Measurements from ENCODE around the gene KRT36.

The KRT36 gene

GRCh38 chr17:41475421-41475820 is 14.3 kb downstream of the KRT36 start:
- no peak for DNase-seq

DNA sequence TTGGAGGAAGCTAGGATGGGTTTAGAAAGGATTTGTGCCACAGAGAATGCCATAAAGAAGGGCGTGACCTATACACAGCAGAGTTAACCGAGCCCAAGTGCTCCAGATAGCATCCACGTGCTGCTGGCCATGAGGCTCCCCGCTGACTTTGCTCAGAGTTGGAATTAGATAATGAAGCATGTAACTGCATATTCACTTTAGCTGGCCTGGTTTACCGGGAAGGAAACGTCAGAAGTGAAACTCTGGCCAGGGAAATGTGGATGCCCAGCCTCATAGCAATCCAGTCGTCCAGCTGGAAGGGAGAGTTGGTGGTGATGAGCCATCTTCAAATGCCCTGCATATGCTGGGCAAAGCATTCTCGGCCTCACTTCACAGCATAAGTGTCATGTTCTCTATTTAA is 14.8 kb downstream of the KRT36 start:
- DNase-seq = no peak

- DNase-seq = no peak
Observed at GRCh38 chr17:41468346-41468745, 21.4 kb downstream of the KRT36 start.

GRCh38 chr17:41467561-41467960 is 22.1 kb downstream of the KRT36 start:
- DNase-seq = no peak

GRCh38 chr17:41466988-41467387 is 22.7 kb downstream of the KRT36 start, which contains the start of gene KRT32:
KRT32 (minus strand) TSS chr17:41467386; CDS start chr17:41467325, 61 bp downstream.
- no peak for DNase-seq

DNA sequence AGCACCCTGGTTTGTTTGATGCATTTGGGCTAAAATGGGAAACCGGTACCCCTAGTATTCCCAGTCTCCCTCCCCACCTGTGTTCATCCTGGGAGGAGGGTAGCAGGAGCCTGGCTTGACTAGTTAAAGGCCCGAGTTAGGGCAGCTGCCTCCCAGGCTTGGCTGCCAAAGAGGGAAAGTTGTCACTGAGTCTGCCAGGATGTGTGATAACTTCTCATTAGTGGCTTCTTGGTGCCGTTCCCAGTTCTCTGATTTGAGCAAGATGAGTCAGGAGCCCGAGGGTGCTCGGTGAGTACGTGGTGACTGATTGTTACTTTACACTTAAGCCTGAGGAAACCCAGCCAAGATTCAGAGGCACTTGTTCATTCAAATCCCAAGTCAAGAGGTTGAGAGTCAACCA is 25.0 kb downstream of the KRT36 start:
- DNase-seq = no peak

DNA sequence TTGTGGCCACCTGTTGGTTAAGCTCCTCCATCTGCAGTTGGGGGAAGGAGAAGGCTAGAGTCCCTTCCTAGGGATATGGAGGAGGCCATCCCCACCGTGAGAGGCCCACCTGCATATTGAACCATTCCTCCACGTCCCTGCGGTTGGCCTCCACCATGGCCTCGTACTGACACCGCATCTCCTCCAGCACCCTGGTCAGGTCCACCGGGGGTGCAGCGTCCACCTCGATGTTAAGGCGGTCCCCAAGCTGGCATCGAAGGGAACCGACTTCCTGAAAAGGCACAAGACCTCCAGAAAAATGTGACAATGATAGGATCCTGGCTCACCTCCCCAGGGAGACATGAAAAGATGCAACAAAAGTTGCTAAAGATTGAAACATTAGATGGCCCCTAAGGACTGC is 25.5 kb downstream of the KRT36 start:
- no peak for DNase-seq

GRCh38 chr17:41463746-41464145 is 26.0 kb downstream of the KRT36 start:
- no peak for DNase-seq

GRCh38 chr17:41462705-41463104 is 27.0 kb downstream of the KRT36 start:
- no peak for DNase-seq

DNA sequence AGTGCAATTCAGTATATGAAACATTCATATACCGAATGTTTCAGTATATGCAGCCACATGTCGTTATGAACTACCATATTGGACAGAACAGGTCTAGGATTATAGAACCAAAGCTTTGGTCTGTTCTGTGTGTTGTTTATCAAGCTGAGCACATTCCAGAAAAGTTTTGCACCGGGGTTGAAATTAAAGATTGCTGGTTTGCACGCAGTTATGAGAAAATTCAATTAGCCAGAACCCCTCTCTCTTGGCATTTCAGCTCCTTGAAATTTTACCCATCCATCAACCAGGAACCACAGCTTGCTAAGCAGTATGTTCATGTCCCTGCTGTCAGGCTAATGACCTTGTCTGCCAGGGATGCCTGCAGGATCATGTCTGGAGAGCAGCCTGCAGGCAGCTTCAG is 32.0 kb downstream of the KRT36 start:
- no peak for DNase-seq

- DNase-seq = no peak
Observed at GRCh38 chr17:41456204-41456603, 33.5 kb downstream of the KRT36 start.

DNA sequence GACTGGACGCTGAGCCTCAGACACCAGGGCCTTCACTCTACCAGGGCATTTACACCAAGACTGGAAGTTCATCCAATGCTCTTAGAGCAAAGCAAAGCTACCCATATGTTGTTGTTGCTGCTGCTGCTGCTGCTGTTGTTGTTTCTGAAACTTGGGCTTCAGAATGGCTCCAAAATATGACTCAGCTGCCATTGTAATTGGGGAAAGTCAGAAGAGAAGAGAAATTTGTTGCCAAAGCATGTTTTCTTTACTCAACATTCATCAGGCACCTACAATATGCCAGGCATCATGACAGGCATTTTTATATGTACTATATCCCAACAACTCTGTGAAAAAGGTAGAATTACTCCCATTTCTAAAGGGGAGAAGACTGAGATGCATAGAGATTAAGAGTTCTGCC is 34.5 kb downstream of the KRT36 start:
- DNase-seq = peak; percentile 19

DNA sequence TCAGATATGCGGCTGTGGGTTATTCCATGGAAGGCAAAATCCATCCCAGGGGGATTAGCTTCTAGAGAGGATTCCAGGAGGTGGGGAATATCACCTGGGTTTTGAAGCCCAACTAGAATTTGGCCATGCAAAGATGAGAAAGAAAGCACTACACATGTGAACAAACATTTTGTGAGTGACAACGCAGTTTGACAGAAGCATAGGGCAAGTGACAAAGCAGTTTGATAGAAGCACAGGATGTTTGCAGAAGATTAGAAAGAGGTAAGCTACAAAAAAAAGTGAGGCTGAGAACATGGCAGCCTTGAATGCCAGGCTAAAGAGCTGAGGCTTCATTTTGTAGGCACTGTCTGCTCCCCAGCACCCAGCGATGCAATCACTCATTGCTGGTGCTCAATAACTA is 36.6 kb downstream of the KRT36 start:
- no peak for DNase-seq

DNA sequence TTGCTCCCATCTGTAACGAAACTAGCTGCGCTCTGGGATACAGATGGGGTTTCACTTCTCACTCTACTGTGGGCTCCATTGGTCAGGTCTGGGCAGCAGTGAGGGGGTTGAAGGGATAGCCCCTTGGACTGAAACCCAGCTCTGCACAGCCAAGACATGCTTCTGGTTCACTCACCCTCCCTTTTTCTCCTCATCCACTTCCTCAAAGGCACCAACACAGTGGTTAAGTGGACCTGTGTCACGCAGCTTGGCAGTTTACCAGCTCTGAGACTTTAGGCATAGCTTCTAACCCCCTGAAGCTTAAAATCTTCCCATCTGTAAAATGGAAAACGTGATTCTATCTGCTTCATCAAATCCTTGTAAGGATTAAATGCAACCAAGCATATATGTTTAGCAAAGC is 37.4 kb downstream of the KRT36 start:
- no peak for DNase-seq

DNA sequence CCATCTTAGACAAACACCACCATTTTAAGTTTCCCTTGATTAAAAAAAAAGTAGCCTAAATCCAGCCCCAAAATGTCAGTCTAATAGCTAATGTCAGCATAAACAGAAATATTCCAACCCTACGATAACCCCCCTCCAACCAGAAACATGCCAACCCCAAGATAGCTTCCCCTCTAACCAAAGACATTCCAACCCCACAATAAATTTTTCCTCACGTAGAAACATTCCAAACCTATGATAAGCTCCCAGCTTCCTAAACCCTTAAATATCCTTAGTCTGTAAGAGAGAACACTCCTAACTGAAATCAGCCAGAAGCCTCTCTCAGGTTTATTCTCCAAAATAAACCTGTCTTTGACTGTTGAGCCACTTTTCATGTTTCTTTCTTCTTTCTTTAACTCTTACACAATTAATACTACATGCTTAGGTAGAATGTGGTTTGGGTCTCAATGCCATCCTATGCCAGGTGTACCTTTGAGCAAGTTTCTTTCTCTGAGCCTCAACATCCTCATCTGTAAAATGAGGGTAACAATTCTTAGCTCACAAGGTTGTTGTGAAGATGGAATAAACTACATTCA is 38.5 kb downstream of the KRT36 start:
- no peak for DNase-seq

DNA sequence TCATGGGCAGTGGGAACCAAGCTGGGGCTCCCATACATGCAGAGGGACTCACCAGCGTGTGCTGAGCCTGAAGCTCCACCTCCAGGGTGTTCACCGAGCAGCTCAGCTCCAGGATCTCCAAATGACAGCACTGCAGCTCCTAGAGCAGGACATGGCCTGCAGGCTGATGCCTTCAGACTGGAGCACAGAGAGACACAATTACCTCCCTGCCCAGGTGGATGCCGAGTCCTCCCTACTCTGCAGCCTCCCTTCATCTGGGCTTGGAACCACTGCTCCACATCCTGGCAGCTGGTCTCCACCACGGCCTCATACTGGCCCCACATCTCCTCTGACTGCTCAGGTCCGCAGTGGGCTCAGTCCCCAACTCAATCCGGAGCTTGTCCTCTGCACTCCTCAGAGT is 40.7 kb downstream of the KRT36 start:
- no peak for DNase-seq

GRCh38 chr17:41448506-41448905 is 41.2 kb downstream of the KRT36 start:
- no peak for DNase-seq

GRCh38 chr17:41446806-41447205 is 42.9 kb downstream of the KRT36 start:
- no peak for DNase-seq

DNA sequence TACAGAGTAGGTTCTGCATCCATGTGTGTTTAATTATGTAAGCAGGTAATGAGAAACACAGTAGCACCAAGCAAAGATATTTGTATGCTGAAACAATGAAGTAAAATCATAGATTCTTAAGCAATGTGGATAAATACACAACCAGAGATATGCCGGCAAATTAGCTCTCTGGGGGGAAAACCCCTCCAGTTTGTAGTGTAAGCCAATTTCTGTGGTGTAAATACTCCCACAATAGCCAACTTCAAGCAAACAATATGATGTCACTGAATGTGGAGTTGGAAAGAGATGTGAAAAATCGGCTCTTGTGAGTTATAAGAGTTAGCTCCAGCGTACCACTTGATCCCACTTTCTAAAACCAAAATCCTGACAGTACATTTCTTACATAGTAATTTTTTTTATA is 45.1 kb downstream of the KRT36 start:
- DNase-seq = no peak

- no peak for DNase-seq
Observed at GRCh38 chr17:41444186-41444585, 45.5 kb downstream of the KRT36 start.

- DNase-seq = no peak
Observed at GRCh38 chr17:41442739-41443138, 47.0 kb downstream of the KRT36 start.

DNA sequence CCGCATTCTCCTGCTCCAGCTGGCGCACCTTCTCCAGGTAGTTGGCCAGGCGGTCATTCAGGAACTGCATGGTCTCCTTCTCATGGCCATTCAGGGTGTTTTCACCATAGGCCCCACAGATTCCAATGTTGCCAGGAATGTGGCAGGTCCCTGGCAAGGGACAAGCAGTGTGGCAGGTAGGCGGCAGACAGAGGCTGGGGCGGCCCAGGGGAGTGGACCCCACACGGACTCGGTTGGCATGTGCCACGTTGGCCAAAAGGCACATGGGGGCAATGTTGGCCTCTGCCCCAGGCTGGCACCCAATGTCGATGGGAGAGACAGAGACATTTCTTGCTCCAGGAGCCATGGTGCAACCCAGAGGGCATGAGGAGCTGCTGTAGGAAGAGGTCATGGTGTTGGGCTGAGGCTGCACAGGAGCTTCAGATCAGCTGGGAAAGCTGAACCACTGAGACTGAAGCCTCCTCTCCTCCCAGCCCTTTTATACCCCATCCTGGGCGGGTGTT is 49.1 kb downstream of the KRT36 start, which contains the start of gene KRT38:
Gene KRT38, minus strand, starts transcription at position 453 of the 503 bp plus-strand sequence. Its CDS starts 62 bp downstream, at position 391.
- no peak for DNase-seq

DNA sequence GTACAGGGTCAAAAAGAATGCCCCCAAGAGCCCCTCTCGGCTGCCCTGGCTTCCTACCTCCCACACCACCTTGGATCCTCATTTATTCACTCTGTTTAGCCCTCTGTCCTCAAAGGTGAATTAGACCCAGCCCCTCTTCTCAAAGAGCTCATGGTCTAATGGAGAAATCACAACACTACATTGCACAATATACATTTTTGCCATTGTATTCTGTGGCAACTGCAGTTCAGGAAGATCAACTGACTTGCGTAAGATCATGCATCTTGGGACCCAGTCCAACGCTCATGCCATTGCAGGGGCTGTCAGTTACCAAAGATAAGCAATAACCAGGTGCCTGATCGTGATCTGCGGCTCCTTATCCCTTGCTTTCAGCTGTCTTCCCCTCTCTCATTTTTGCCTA is 50.3 kb downstream of the KRT36 start:
- DNase-seq = no peak

- no peak for DNase-seq
Observed at GRCh38 chr17:41437769-41438168, 51.9 kb downstream of the KRT36 start.

GRCh38 chr17:41437254-41437653 is 52.5 kb downstream of the KRT36 start:
- DNase-seq = no peak

Data from NCI-H1694 (cell line).